GM23338 (cell line): ENCODE results near the gene MARCHF7.

Source experiments
- JUNB ChIP-seq: IDR thresholded peaks from one replicate; pipeline ENCODE4 v1.6.1; 2016; ENCODE audit warnings: antibody characterized with exemption; ENCODE audit not compliant: unreplicated experiment
- POLR2AphosphoS5 ChIP-seq: IDR thresholded peaks from 2 replicates; pipeline ENCODE4 v1.6.1; 2016; ENCODE audit warnings: antibody characterized with exemption, low read depth
- ZNF114 ChIP-seq: fragments of 250-450 bp; sonication (Bioruptor Pico); IDR thresholded peaks from 2 replicates; pipeline ENCODE4 v1.5.0; 2020; ENCODE audit warnings: mild to moderate bottlenecking, moderate library complexity
- TF ChIP-seq, protein P1 (sequence below), 2 experiments: fragments of 200-600 bp in 1 of 2; sonication (generic) in 1 of 2; conservative IDR thresholded peaks; 2 replicates each; pipeline versions ENCODE4 v1.5.1 to v1.6.1; 2016 to 2017; ENCODE audit warnings: antibody characterized with exemption in 2 of 2, low read depth in 2 of 2, mild to moderate bottlenecking in 2 of 2, moderate library complexity in 1 of 2
- TF ChIP-seq, protein P2 (sequence below): IDR thresholded peaks from 2 replicates; pipeline ENCODE4 v1.6.1; 2016; ENCODE audit warnings: antibody characterized with exemption

DNA sequence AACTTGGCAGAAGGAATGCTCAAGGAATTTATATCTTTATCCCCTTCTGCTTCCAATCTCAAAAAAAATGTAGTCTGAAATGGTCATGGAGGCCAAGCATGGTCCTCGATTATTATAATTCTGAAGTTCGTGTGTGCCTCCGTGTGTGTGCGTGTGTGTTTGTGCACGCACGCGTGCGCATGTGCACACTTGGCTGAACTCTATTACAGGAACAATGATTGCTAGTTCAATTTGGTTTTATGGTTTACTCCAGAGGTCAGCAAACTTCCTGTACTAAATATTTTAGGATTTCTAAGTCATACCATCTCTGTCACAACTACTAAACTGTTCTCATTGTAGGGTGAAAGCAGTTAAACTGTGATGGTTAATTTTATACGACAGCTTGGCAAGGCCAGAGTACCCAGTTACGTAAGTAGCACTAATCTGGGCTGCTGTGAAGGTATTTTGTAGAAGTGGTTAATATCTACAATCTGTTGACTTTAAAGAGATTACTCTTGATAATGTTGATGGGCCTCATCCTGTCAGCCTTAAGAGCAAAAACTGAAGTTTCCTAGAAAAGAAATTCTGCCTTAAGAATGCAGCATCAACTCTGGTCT lies 5.8 kb upstream of the MARCHF7 start:
- TF ChIP-seq JUNB (no peak), POLR2AphosphoS5 (no peak), ZNF114 (CRISPR knock-in tag) (no peak)
- TF ChIP-seq, protein P1, sequence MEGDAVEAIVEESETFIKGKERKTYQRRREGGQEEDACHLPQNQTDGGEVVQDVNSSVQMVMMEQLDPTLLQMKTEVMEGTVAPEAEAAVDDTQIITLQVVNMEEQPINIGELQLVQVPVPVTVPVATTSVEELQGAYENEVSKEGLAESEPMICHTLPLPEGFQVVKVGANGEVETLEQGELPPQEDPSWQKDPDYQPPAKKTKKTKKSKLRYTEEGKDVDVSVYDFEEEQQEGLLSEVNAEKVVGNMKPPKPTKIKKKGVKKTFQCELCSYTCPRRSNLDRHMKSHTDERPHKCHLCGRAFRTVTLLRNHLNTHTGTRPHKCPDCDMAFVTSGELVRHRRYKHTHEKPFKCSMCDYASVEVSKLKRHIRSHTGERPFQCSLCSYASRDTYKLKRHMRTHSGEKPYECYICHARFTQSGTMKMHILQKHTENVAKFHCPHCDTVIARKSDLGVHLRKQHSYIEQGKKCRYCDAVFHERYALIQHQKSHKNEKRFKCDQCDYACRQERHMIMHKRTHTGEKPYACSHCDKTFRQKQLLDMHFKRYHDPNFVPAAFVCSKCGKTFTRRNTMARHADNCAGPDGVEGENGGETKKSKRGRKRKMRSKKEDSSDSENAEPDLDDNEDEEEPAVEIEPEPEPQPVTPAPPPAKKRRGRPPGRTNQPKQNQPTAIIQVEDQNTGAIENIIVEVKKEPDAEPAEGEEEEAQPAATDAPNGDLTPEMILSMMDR (conservative IDR thresholded peaks at IDR 0.05; ENCODE audit: low read depth in 2 of 2) = no peak
- TF ChIP-seq, protein P2, sequence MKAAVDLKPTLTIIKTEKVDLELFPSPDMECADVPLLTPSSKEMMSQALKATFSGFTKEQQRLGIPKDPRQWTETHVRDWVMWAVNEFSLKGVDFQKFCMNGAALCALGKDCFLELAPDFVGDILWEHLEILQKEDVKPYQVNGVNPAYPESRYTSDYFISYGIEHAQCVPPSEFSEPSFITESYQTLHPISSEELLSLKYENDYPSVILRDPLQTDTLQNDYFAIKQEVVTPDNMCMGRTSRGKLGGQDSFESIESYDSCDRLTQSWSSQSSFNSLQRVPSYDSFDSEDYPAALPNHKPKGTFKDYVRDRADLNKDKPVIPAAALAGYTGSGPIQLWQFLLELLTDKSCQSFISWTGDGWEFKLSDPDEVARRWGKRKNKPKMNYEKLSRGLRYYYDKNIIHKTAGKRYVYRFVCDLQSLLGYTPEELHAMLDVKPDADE = no peak
